Transverse colon (tissue), 4 donors: ENCODE data around the gene CAD.

Experiments used
- EP300 ChIP-seq: sonication (generic); formaldehyde crosslinking; IDR thresholded peaks from one replicate; pipeline ENCODE4 v1.6.1; 2017; ENCODE audit warnings: antibody characterized with exemption, low read depth
- POLR2A ChIP-seq: fragments of 450-650 bp; IDR thresholded peaks from one replicate; pipeline ENCODE4 v1.6.1; 2016; ENCODE audit warnings: antibody characterized with exemption, mild to moderate bottlenecking, moderate library complexity
- POLR2AphosphoS5 ChIP-seq, 3 donors: sonication (generic); formaldehyde crosslinking; IDR thresholded peaks; one replicate each; pipeline ENCODE4 v1.6.1; 2016; ENCODE audit warnings: antibody characterized with exemption in 3 of 3
- TF ChIP-seq, protein P1 (sequence below), 5 experiments: fragments of 200-600 bp in 3 of 5; fragments of 450-650 bp in 2 of 5; sonication (generic) in 3 of 5; IDR thresholded peaks; 1 replicate in 2 of 5; 2 replicates in 3 of 5; pipeline ENCODE4 v1.5.1; 2016 to 2017; ENCODE audit warnings: antibody characterized with exemption in 5 of 5, inconsistent platforms in 3 of 5, mild to moderate bottlenecking in 2 of 5, moderate library complexity in 1 of 5

DNA sequence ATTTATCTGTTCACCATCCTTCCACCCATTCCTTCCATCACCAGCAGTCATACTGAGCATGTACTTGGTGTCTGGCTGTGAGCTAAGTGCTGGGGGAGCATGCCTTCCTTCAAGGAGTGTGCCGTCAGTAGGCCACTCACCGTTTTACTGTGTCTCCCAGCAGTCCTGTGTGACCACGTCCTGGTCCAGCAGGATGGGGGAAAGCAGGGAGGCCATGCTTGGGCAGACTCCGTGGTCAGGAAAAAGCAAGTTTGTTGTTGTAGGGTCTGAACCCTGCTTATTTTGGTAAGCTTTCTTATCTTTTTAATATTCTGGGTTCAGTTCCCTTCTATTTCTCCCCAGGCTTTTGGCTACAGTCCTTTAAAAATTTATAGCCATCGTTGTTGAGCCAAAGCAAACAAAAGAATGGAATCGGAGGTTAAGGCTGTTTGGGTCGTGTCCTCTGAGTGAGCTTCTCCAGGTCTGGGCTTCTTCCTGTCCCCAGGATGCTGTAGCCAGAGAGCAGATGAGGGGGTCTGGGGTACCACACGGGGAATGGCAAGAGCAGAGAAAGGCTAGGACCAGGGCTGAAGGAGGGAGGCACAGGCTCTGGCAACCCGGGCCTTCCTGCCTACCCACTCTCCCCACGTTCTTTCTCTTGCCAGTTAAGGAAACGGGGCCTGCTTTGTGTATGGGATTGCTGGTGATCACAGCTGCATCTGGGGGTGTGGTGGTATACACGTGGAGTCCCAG is 32.2 kb downstream of the CAD start:
- TF ChIP-seq POLR2A = no peak
- TF ChIP-seq, protein P1, sequence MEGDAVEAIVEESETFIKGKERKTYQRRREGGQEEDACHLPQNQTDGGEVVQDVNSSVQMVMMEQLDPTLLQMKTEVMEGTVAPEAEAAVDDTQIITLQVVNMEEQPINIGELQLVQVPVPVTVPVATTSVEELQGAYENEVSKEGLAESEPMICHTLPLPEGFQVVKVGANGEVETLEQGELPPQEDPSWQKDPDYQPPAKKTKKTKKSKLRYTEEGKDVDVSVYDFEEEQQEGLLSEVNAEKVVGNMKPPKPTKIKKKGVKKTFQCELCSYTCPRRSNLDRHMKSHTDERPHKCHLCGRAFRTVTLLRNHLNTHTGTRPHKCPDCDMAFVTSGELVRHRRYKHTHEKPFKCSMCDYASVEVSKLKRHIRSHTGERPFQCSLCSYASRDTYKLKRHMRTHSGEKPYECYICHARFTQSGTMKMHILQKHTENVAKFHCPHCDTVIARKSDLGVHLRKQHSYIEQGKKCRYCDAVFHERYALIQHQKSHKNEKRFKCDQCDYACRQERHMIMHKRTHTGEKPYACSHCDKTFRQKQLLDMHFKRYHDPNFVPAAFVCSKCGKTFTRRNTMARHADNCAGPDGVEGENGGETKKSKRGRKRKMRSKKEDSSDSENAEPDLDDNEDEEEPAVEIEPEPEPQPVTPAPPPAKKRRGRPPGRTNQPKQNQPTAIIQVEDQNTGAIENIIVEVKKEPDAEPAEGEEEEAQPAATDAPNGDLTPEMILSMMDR (IDR thresholded peaks at IDR 0.05) = no peak
- no peak for TF ChIP-seq EP300
- TF ChIP-seq POLR2AphosphoS5 (IDR thresholded peaks at IDR 0.05) = no peak
